Liver (tissue), 9 donors: ENCODE data around the gene GPX4. TPM values are rescaled to one million over a fixed set of nuclear protein-coding genes. Genes with fewer than 3 reads are reported as not detected.

Experiments
- DNase-seq: peaks from one replicate; pipeline ENCODE4 v3.0.0-alpha.2; 2017; ENCODE audit warnings: low spot score
- H3K27ac ChIP-seq, 2 donors: one replicate each; pipeline ENCODE4 v1.7.0; 2013; ENCODE audit warnings: inconsistent platforms in 2 of 2, low read length in 2 of 2, control low read depth in 1 of 2, low read depth in 1 of 2, mild to moderate bottlenecking in 1 of 2
- H3K27me3 ChIP-seq, 4 donors: one replicate each; pipeline versions ENCODE4 v1.6.1 to v1.7.0; 2013; ENCODE audit warnings: low read length in 3 of 4, inconsistent platforms in 1 of 4, mild to moderate bottlenecking in 1 of 4, moderate library complexity in 1 of 4; ENCODE audit not compliant: control insufficient read depth in 4 of 4, insufficient read depth in 4 of 4
- H3K36me3 ChIP-seq, 4 donors: one replicate each; pipeline versions ENCODE4 v1.6.1 to v1.7.0; 2013; ENCODE audit warnings: low read length in 3 of 4, mild to moderate bottlenecking in 3 of 4, low read depth in 1 of 4, moderate library complexity in 1 of 4; ENCODE audit not compliant: control insufficient read depth in 4 of 4, insufficient read depth in 3 of 4
- H3K4me1 ChIP-seq, 4 donors: one replicate each; pipeline versions ENCODE4 v1.6.1 to v1.7.0; 2013; ENCODE audit warnings: low read length in 3 of 4, mild to moderate bottlenecking in 3 of 4, moderate library complexity in 1 of 4; ENCODE audit not compliant: control insufficient read depth in 4 of 4, insufficient read depth in 4 of 4
- H3K4me3 ChIP-seq, 3 donors: one replicate each; pipeline versions ENCODE4 v1.6.1 to v1.7.0; 2013; ENCODE audit warnings: low read length in 3 of 3, control low read depth in 1 of 3, low read depth in 1 of 3, mild to moderate bottlenecking in 1 of 3
- H3K9ac ChIP-seq, 2 donors: one replicate each; pipeline ENCODE4 v1.7.0; 2013; ENCODE audit warnings: low read length in 2 of 2, mild to moderate bottlenecking in 2 of 2, moderate library complexity in 2 of 2, control low read depth in 1 of 2, low read depth in 1 of 2
- H3K9me3 ChIP-seq, 4 donors: one replicate each; pipeline versions ENCODE4 v1.6.1 to v1.7.0; 2013; ENCODE audit warnings: low read length in 3 of 4; ENCODE audit not compliant: control insufficient read depth in 4 of 4
- EGR1 ChIP-seq, 2 donors: IDR thresholded peaks; 2 replicates each; pipeline ENCODE4 v1.6.1; 2016 to 2018; ENCODE audit warnings: antibody characterized with exemption in 2 of 2, low read depth in 2 of 2
- FOXA1 ChIP-seq: IDR thresholded peaks from 2 replicates; pipeline ENCODE4 v1.6.1; 2016; ENCODE audit warnings: antibody characterized with exemption
- FOXA2 ChIP-seq: IDR thresholded peaks from 2 replicates; pipeline ENCODE4 v1.6.1; 2016; ENCODE audit warnings: antibody characterized with exemption
- GABPA ChIP-seq, 2 donors: IDR thresholded peaks in 1 of 2; conservative IDR thresholded peaks in 1 of 2; 2 replicates each; pipeline ENCODE4 v1.6.1; 2016; ENCODE audit warnings: antibody characterized with exemption in 2 of 2, mild to moderate bottlenecking in 1 of 2, moderate library complexity in 1 of 2
- HNF4A ChIP-seq, 2 donors: conservative IDR thresholded peaks; 2 replicates each; pipeline ENCODE4 v1.6.1; 2016; ENCODE audit warnings: antibody characterized with exemption in 2 of 2, mild to moderate bottlenecking in 2 of 2
- HNF4G ChIP-seq: IDR thresholded peaks from 2 replicates; pipeline ENCODE4 v1.6.1; 2016; ENCODE audit warnings: antibody characterized with exemption
- JUND ChIP-seq, 2 donors: IDR thresholded peaks; 2 replicates each; pipeline ENCODE4 v1.6.1; 2016; ENCODE audit warnings: antibody characterized with exemption in 2 of 2
- NR2F2 ChIP-seq: IDR thresholded peaks from 2 replicates; pipeline ENCODE4 v1.6.1; 2016; ENCODE audit warnings: antibody characterized with exemption
- RAD21 ChIP-seq, 2 donors: IDR thresholded peaks; 2 replicates each; pipeline ENCODE4 v1.6.1; 2016; ENCODE audit warnings: antibody characterized with exemption in 2 of 2, mild to moderate bottlenecking in 2 of 2
- RXRA ChIP-seq, 2 donors: IDR thresholded peaks; 2 replicates each; pipeline ENCODE4 v1.6.1; 2017 to 2018; ENCODE audit warnings: antibody characterized with exemption in 2 of 2, mild to moderate bottlenecking in 1 of 2
- SP1 ChIP-seq: IDR thresholded peaks from 2 replicates; pipeline ENCODE4 v1.6.1; 2018; ENCODE audit warnings: antibody characterized with exemption, mild to moderate bottlenecking
- TAF1 ChIP-seq: conservative IDR thresholded peaks from 2 replicates; pipeline ENCODE4 v1.6.1; 2016; ENCODE audit warnings: antibody characterized with exemption, mild to moderate bottlenecking
- YY1 ChIP-seq: IDR thresholded peaks from 2 replicates; pipeline ENCODE4 v1.6.1; 2016; ENCODE audit warnings: antibody characterized with exemption, mild to moderate bottlenecking
- WGBS: extraction: QIAGEN DNeasy Blood & Tissue Kit; methylation state at CpG from one replicate; pipeline ENCODE4 v1.1.7; 2013; 5-methylcytosine and 5-hydroxymethylcytosine counted together
- polyA plus RNA-seq, 2 donors: library from polyadenylated mRNA; stranded (reverse) in 1 of 2; unstranded in 1 of 2; fragments of 200-250 nt in 1 of 2; fragments of >200 nt in 1 of 2; fragmentation: Nextera tagmentation in 1 of 2; extraction: Ambion mirVana in 1 of 2; gene quantifications; one replicate each; pipeline versions ENCODE4 v1.2.1 to v1.2.3, GENCODE V29; 2013 to 2015
- total RNA-seq, 2 donors: library from RNA; depleted of rRNA; stranded (reverse); fragments of >200 nt; gene quantifications; one replicate each; pipeline ENCODE4 v1.2.3, GENCODE V29; 2014
- TF ChIP-seq, protein P1 (sequence below): IDR thresholded peaks from 2 replicates; pipeline ENCODE4 v1.6.1; 2016; ENCODE audit warnings: antibody characterized with exemption, mild to moderate bottlenecking
- TF ChIP-seq, protein P2 (sequence below): IDR thresholded peaks from 2 replicates; pipeline ENCODE4 v1.6.1; 2016; ENCODE audit warnings: antibody characterized with exemption
- TF ChIP-seq, protein P3 (sequence below): IDR thresholded peaks from 2 replicates; pipeline ENCODE4 v1.6.1; 2016; ENCODE audit warnings: antibody characterized with exemption
- TF ChIP-seq, protein P4 (sequence below): IDR thresholded peaks from 2 replicates; pipeline ENCODE4 v1.6.1; 2016; ENCODE audit warnings: antibody characterized with exemption
- TF ChIP-seq, protein P5 (sequence below): fragments of 150-350 bp; IDR thresholded peaks from 2 replicates; pipeline ENCODE4 v1.5.1; 2017; ENCODE audit warnings: improper control_type of control experiment, low read depth, low read length; ENCODE audit not compliant: missing input control
- donor health status: healthy.
- donor health status: healthy.
- donor health status: healthy.
- donor health status: healthy.
- donor health status: healthy.

GPX4 gene
- total and polyA plus RNA-seq, 4 donors, result 122 to 558 (median 298) TPM

DNA sequence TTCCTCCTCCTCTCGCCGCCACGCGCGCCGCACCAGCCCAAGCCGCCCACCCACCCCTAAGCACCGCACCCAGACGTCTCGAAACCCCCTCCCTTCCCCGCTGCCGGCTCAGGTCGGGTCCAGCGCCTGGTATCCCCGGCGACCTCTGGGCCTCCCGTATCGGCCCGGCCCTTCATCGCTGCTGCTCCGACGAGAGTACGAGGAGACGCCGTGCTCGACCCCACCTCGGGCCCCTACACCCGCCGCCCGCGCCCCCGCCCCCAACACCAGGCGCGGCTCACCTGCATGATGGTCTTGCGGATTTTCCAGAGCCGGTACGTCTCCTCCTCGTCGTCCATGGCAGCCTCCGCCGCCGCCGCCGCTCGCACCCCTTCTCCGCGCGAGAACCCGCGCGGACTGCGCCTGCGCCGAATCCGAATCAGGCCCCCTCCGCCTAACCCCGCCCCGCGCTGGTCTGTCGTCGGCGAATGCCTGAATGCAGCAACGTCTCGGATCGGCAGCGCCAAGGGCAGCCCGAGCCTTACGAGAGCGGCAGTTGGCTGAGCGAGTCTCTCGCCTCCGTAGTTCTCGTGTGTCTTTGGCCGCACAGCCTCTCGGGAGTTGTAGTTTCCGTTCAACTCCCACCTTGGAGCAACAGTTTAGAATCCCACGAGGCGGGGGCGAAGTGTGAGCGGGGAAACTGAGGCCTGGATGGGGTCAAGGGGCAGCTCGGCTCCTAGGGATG, 8.7 kb upstream of the GPX4 start, which contains the start of gene POLR2E:
POLR2E (minus strand) TSS at position 398 of the 724 bp plus-strand sequence; CDS start at position 338, 60 bp downstream.
- no peaks in the 10 kb centered on the region for H3K9me3 ChIP-seq
- no peaks in the 10 kb centered on the region for H3K27me3 ChIP-seq
- peak; percentile 98 for DNase-seq
- TF ChIP-seq, protein P1, sequence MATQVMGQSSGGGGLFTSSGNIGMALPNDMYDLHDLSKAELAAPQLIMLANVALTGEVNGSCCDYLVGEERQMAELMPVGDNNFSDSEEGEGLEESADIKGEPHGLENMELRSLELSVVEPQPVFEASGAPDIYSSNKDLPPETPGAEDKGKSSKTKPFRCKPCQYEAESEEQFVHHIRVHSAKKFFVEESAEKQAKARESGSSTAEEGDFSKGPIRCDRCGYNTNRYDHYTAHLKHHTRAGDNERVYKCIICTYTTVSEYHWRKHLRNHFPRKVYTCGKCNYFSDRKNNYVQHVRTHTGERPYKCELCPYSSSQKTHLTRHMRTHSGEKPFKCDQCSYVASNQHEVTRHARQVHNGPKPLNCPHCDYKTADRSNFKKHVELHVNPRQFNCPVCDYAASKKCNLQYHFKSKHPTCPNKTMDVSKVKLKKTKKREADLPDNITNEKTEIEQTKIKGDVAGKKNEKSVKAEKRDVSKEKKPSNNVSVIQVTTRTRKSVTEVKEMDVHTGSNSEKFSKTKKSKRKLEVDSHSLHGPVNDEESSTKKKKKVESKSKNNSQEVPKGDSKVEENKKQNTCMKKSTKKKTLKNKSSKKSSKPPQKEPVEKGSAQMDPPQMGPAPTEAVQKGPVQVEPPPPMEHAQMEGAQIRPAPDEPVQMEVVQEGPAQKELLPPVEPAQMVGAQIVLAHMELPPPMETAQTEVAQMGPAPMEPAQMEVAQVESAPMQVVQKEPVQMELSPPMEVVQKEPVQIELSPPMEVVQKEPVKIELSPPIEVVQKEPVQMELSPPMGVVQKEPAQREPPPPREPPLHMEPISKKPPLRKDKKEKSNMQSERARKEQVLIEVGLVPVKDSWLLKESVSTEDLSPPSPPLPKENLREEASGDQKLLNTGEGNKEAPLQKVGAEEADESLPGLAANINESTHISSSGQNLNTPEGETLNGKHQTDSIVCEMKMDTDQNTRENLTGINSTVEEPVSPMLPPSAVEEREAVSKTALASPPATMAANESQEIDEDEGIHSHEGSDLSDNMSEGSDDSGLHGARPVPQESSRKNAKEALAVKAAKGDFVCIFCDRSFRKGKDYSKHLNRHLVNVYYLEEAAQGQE, result peak; percentile 20
- TF ChIP-seq, protein P2, sequence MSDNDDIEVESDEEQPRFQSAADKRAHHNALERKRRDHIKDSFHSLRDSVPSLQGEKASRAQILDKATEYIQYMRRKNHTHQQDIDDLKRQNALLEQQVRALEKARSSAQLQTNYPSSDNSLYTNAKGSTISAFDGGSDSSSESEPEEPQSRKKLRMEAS, result no peak
- TF ChIP-seq, protein P3, sequence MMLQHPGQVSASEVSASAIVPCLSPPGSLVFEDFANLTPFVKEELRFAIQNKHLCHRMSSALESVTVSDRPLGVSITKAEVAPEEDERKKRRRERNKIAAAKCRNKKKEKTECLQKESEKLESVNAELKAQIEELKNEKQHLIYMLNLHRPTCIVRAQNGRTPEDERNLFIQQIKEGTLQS, result no peak
- TF ChIP-seq JUND (IDR thresholded peaks at IDR 0.05) (no peak), FOXA2 (no peak), FOXA1 (peak; percentile 9), RAD21 (IDR thresholded peaks at IDR 0.05) (peak; percentile 9 to 45), TAF1 (no peak), HNF4A (conservative IDR thresholded peaks at IDR 0.05) (no peak), HNF4G (no peak), SP1 (peak; percentile 82), YY1 (peak; percentile 86), EGR1 (IDR thresholded peaks at IDR 0.05; ENCODE audit: low read depth in 2 of 2) (no peak), NR2F2 (no peak), GABPA (IDR thresholded peaks at IDR 0.05 in 1 of 2, conservative IDR thresholded peaks at IDR 0.05 in 1 of 2) (peak in 1 of 2 donors; percentile 62), RXRA (IDR thresholded peaks at IDR 0.05) (peak; percentile 31 to 41)
- TF ChIP-seq, protein P4, sequence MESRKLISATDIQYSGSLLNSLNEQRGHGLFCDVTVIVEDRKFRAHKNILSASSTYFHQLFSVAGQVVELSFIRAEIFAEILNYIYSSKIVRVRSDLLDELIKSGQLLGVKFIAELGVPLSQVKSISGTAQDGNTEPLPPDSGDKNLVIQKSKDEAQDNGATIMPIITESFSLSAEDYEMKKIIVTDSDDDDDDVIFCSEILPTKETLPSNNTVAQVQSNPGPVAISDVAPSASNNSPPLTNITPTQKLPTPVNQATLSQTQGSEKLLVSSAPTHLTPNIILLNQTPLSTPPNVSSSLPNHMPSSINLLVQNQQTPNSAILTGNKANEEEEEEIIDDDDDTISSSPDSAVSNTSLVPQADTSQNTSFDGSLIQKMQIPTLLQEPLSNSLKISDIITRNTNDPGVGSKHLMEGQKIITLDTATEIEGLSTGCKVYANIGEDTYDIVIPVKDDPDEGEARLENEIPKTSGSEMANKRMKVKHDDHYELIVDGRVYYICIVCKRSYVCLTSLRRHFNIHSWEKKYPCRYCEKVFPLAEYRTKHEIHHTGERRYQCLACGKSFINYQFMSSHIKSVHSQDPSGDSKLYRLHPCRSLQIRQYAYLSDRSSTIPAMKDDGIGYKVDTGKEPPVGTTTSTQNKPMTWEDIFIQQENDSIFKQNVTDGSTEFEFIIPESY, result peak; percentile 99
- TF ChIP-seq, protein P5, sequence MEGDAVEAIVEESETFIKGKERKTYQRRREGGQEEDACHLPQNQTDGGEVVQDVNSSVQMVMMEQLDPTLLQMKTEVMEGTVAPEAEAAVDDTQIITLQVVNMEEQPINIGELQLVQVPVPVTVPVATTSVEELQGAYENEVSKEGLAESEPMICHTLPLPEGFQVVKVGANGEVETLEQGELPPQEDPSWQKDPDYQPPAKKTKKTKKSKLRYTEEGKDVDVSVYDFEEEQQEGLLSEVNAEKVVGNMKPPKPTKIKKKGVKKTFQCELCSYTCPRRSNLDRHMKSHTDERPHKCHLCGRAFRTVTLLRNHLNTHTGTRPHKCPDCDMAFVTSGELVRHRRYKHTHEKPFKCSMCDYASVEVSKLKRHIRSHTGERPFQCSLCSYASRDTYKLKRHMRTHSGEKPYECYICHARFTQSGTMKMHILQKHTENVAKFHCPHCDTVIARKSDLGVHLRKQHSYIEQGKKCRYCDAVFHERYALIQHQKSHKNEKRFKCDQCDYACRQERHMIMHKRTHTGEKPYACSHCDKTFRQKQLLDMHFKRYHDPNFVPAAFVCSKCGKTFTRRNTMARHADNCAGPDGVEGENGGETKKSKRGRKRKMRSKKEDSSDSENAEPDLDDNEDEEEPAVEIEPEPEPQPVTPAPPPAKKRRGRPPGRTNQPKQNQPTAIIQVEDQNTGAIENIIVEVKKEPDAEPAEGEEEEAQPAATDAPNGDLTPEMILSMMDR, result no peak
- peaks cover 4 to 11% (median 7%) of the 10 kb centered on the region in 4 donors for H3K36me3 ChIP-seq
- peak within 1 kb of the TSS; percentile 69 to 95 (median 89) for H3K4me3 ChIP-seq
- H3K27ac ChIP-seq, result peak within 1 kb of the TSS; percentile 24 to 73
- peak within 1 kb of the TSS; percentile 40 to 73 for H3K9ac ChIP-seq
- H3K4me1 ChIP-seq, result peaks cover 15 to 52% (median 37%) of the 10 kb centered on the region in 4 donors
- WGBS, result under 1% methylated on average over 81 of the region's 81 CpGs
